GM18511 (cell line): ENCODE measurements around the gene PITPNM3.

Source experiments
- ATAC-seq: cut with Tn5 transposase; IDR thresholded peaks from one replicate; pipeline ENCODE4 v1.9.1; 2021; ENCODE audit warnings: mild to moderate bottlenecking, moderate library complexity; ENCODE audit not compliant: unreplicated experiment

PITPNM3 gene

GRCh38 chr17:6502871-6503509 lies 53.4 kb downstream of the PITPNM3 start:
- ATAC-seq: no peak

- no peak for ATAC-seq
Observed at GRCh38 chr17:6502142-6502541, 54.2 kb downstream of the PITPNM3 start.

GRCh38 chr17:6501359-6501758 lies 55.0 kb downstream of the PITPNM3 start:
- no peak for ATAC-seq

- ATAC-seq: no peak
Observed at GRCh38 chr17:6498901-6499540, 57.3 kb downstream of the PITPNM3 start.

GRCh38 chr17:6498356-6498755 lies 58.0 kb downstream of the PITPNM3 start:
- no peak for ATAC-seq

GRCh38 chr17:6497496-6498221 lies 58.7 kb downstream of the PITPNM3 start:
- no peak for ATAC-seq

GRCh38 chr17:6496640-6497441 lies 59.5 kb downstream of the PITPNM3 start:
- ATAC-seq: no peak

- ATAC-seq: no peak
Observed at GRCh38 chr17:6496116-6496481, 60.3 kb downstream of the PITPNM3 start.

- no peak for ATAC-seq
Observed at GRCh38 chr17:6495450-6496115, 60.8 kb downstream of the PITPNM3 start.

- no peak for ATAC-seq
Observed at GRCh38 chr17:6494239-6494941, 62.0 kb downstream of the PITPNM3 start.

- ATAC-seq: no peak
Observed at GRCh38 chr17:6492892-6493674, 63.3 kb downstream of the PITPNM3 start.

- no peak for ATAC-seq
Observed at GRCh38 chr17:6491071-6491700, 65.2 kb downstream of the PITPNM3 start.

- no peak for ATAC-seq
Observed at GRCh38 chr17:6489016-6489550, 67.3 kb downstream of the PITPNM3 start.

GRCh38 chr17:6488008-6488539 lies 68.3 kb downstream of the PITPNM3 start:
- no peak for ATAC-seq

GRCh38 chr17:6487251-6488007 lies 68.9 kb downstream of the PITPNM3 start:
- no peak for ATAC-seq

- no peak for ATAC-seq
Observed at GRCh38 chr17:6485646-6486412, 70.5 kb downstream of the PITPNM3 start.

- no peak for ATAC-seq
Observed at GRCh38 chr17:6483507-6483906, 72.8 kb downstream of the PITPNM3 start.
